NT2/D1 (cell line): ENCODE measurements around the gene PRTFDC1.
"Not testable (repeated sequence)": the region's sequence is repeated elsewhere in the genome, so short reads cannot be mapped to it uniquely, and the experiment has no call there.

ENCODE experiments used
- DNase-seq: peaks from one replicate; pipeline ENCODE4 v3.0.0-alpha.2; 2011; ENCODE audit warnings: low read depth, low spot score
- H3K27me3 ChIP-seq: 2 replicates; pipeline ENCODE4 v1.6.0; 2011; ENCODE audit warnings: mild to moderate bottlenecking; ENCODE audit not compliant: insufficient read length, insufficient read depth
- H3K36me3 ChIP-seq: 2 replicates; pipeline ENCODE4 v1.6.1; 2011; ENCODE audit warnings: mild to moderate bottlenecking, low read length, mixed read lengths; ENCODE audit not compliant: insufficient read depth, insufficient read length
- H3K4me1 ChIP-seq: 2 replicates; pipeline ENCODE4 v1.5.1; 2011; ENCODE audit not compliant: insufficient read depth, insufficient read length
- H3K4me3 ChIP-seq: 2 replicates; pipeline ENCODE4 v1.5.1; 2011; ENCODE audit warnings: low read depth; ENCODE audit not compliant: insufficient read length
- H3K9ac ChIP-seq: 2 replicates; pipeline ENCODE4 v1.6.0; 2011; ENCODE audit warnings: low read depth; ENCODE audit not compliant: insufficient read length
- H3K9me3 ChIP-seq: 2 replicates; pipeline ENCODE4 v1.5.1; 2011; ENCODE audit warnings: mild to moderate bottlenecking, low read length; ENCODE audit not compliant: insufficient read depth
- SUZ12 ChIP-seq: IDR thresholded peaks from 2 replicates; pipeline ENCODE4 v1.6.1; 2011; ENCODE audit not compliant: insufficient read length, insufficient read depth; ENCODE audit errors: extremely low read depth
- YY1 ChIP-seq: IDR thresholded peaks from 2 replicates; pipeline ENCODE4 v1.6.1; 2011; ENCODE audit not compliant: insufficient read length, insufficient read depth
- ZNF274 ChIP-seq: IDR thresholded peaks from 2 replicates; pipeline ENCODE4 v1.6.1; 2011; ENCODE audit warnings: mild to moderate bottlenecking, low read depth, low read length

The PRTFDC1 gene

DNA sequence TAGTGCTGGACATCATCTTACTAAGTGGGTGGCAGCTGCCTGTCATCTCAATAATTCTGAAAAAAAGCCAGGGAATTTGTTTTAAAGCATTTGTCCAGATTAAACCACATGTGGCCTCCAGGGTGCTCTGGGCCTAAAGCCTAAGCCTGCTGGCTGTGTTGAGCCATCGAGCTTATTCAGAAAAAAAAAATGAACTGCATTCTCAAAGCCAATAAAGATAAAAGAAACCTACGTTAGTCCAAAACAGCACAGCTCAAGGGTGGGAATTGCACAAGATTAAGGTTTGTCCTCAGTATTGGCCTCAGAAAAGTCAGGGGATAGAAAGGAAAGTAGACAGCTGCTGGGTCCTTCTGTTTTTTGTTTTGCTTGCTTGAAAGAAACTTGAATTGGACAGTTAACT lies 22.6 kb upstream of the PRTFDC1 start:
- no peak for TF ChIP-seq YY1
- TF ChIP-seq ZNF274, result no peak
- no peak for TF ChIP-seq SUZ12
- Histone ChIP-seq H3K4me1 (no peaks in the 10 kb centered on the region), H3K4me3 (no peak overlapping the region), H3K9me3 (no peaks in the 10 kb centered on the region), H3K36me3 (no peaks in the 10 kb centered on the region), H3K9ac (no peak overlapping the region), H3K27me3 (no peaks in the 10 kb centered on the region)
- no peak for DNase-seq

GRCh38 chr10:24973163-24973562 lies 20.8 kb upstream of the PRTFDC1 start:
- Histone ChIP-seq H3K27me3 (no peaks in the 10 kb centered on the region), H3K4me3 (no peak overlapping the region), H3K9ac (no peak overlapping the region), H3K9me3 (no peaks in the 10 kb centered on the region), H3K36me3 (no peaks in the 10 kb centered on the region), H3K4me1 (no peaks in the 10 kb centered on the region)
- DNase-seq, result no peak
- no peak for TF ChIP-seq ZNF274
- no peak for TF ChIP-seq YY1
- TF ChIP-seq SUZ12, result no peak

- Histone ChIP-seq H3K27me3 (no peaks in the 10 kb centered on the region), H3K9me3 (no peaks in the 10 kb centered on the region), H3K9ac (no peak overlapping the region), H3K36me3 (no peaks in the 10 kb centered on the region), H3K4me1 (no peaks in the 10 kb centered on the region), H3K4me3 (no peak overlapping the region)
- no peak for DNase-seq
- TF ChIP-seq YY1 (no peak), SUZ12 (no peak)
Measured at GRCh38 chr10:24971374-24971773, 19.0 kb upstream of the PRTFDC1 start.

DNA sequence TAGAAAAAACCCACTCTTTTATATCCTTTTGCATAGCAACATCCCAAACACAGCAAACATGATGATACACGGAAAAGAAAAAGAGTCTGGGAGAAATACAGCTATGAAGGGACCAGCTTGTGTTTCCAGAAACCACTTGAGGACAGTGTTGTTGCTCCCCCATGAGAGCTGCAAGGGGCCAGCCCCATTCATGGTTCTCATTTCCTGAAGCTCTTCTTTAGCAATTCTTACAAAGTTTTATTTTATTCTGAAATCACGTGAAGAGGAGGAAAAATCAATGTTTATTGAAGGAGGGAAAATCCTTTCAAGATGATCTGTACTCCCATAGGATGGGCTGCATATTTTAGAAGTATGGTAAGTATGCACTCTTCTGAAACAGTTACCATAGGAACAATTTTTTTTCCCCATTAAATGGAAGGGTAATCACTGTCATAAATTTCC lies 17.5 kb upstream of the PRTFDC1 start:
- DNase-seq, result no peak
- H3K36me3 ChIP-seq, result no peaks in the 10 kb centered on the region
- H3K9ac ChIP-seq, result no peak overlapping the region
- no peak overlapping the region for H3K4me3 ChIP-seq
- H3K27me3 ChIP-seq, result no peaks in the 10 kb centered on the region
- no peaks in the 10 kb centered on the region for H3K4me1 ChIP-seq
- TF ChIP-seq ZNF274, result no peak
- TF ChIP-seq YY1, result no peak
- no peak for TF ChIP-seq SUZ12
- no peaks in the 10 kb centered on the region for H3K9me3 ChIP-seq

DNA sequence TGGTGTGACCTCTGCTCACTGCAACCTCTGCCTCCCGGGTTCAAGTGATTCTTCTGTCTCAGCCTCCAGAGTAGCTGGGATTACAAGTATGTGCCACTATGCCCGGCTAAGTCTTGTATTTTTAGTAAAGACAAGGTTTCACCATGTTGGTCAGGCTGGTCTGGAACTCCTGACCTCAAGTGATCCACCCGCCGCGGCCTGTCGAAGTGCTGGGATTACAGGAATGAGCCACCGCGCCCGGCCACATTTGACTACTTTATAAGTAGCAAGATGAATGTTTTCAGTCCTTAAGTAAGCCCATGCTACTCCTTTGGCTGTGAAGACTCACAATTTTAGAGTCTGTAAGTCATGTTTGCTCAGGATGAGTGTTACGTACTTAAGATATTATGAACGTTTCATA lies 16.5 kb upstream of the PRTFDC1 start:
- not testable (repeated sequence) for H3K36me3 ChIP-seq, H3K4me1 ChIP-seq, H3K9ac ChIP-seq, DNase-seq, H3K4me3 ChIP-seq, H3K27me3 ChIP-seq, H3K9me3 ChIP-seq

DNA sequence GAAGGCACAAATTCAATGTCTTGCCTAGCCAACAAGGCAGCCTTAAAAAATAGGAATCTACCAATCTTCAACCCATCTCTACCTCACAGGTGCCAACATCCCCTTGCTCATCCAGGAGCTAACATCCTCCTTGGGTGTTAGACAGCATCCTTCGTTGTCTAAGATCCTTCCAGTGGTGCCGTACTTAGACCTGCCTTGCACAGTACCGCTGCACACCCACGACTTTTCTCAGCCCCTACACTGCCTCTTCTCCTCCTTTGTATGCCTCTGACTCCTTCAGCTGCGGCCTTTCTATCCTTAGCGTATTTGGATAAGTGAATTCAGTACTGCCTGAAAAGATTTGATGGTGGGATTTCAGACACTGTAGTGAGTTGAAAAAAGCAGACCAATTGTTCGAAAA lies 15.9 kb upstream of the PRTFDC1 start:
- Histone ChIP-seq H3K36me3 (no peaks in the 10 kb centered on the region), H3K27me3 (no peaks in the 10 kb centered on the region)
- TF ChIP-seq ZNF274 (no peak), SUZ12 (no peak), YY1 (no peak)

GRCh38 chr10:24966962-24967481 lies 14.6 kb upstream of the PRTFDC1 start:
- no peak overlapping the region for H3K9ac ChIP-seq
- no peak overlapping the region for H3K4me3 ChIP-seq
- no peaks in the 10 kb centered on the region for H3K36me3 ChIP-seq
- H3K4me1 ChIP-seq, result no peaks in the 10 kb centered on the region
- no peaks in the 10 kb centered on the region for H3K27me3 ChIP-seq
- H3K9me3 ChIP-seq, result no peaks in the 10 kb centered on the region
- DNase-seq, result no peak
- TF ChIP-seq SUZ12, result no peak
- no peak for TF ChIP-seq ZNF274
- no peak for TF ChIP-seq YY1

More for the DNA sequence above, 15.9 kb upstream of the PRTFDC1 start:
- Histone ChIP-seq H3K4me1 (no peaks in the 10 kb centered on the region), H3K4me3 (no peak overlapping the region), H3K9ac (no peak overlapping the region), H3K9me3 (no peaks in the 10 kb centered on the region)
- DNase-seq, result no peak

- DNase-seq, result no peak
- no peak overlapping the region for H3K4me3 ChIP-seq
- no peak overlapping the region for H3K9ac ChIP-seq
- no peaks in the 10 kb centered on the region for H3K36me3 ChIP-seq
- no peaks in the 10 kb centered on the region for H3K27me3 ChIP-seq
- TF ChIP-seq SUZ12, result no peak
- no peak for TF ChIP-seq ZNF274
- no peaks in the 10 kb centered on the region for H3K9me3 ChIP-seq
- no peaks in the 10 kb centered on the region for H3K4me1 ChIP-seq
Measured at GRCh38 chr10:24965051-24965450, 12.6 kb upstream of the PRTFDC1 start.
